NCI-H345 treated with DMSO at 0.1 percent for 48 hours (cell line): ENCODE results near the gene FARS2.

ENCODE experiments used
- DNase-seq: peaks from one replicate; lab custom pipeline; 2025; ENCODE audit not compliant: unreplicated experiment; lab: John Stamatoyannopoulos, UW

Gene FARS2

GRCh38 chr6:5416250-5416649 lies 154.9 kb downstream of the FARS2 start:
- DNase-seq = no peak

GRCh38 chr6:5422321-5422915 lies 161.1 kb downstream of the FARS2 start:
- DNase-seq = no peak

- no peak for DNase-seq
Observed at GRCh38 chr6:5423251-5423650, 161.9 kb downstream of the FARS2 start.

- no peak for DNase-seq
Observed at GRCh38 chr6:5424726-5425125, 163.4 kb downstream of the FARS2 start.

- DNase-seq = no peak
Observed at GRCh38 chr6:5425267-5425666, 164.0 kb downstream of the FARS2 start.

- DNase-seq = no peak
Observed at GRCh38 chr6:5425797-5426196, 164.5 kb downstream of the FARS2 start.

GRCh38 chr6:5427586-5427985 lies 166.3 kb downstream of the FARS2 start:
- DNase-seq = no peak

- DNase-seq = no peak
Observed at GRCh38 chr6:5433324-5433723, 172.0 kb downstream of the FARS2 start.

GRCh38 chr6:5435449-5435848 lies 174.1 kb downstream of the FARS2 start:
- no peak for DNase-seq

- DNase-seq = no peak
Observed at GRCh38 chr6:5438922-5439584, 177.7 kb downstream of the FARS2 start.

GRCh38 chr6:5439749-5440148 lies 178.4 kb downstream of the FARS2 start:
- no peak for DNase-seq

- DNase-seq = no peak
Observed at GRCh38 chr6:5442319-5442718, 181.0 kb downstream of the FARS2 start.

- DNase-seq = no peak
Observed at GRCh38 chr6:5442916-5443315, 181.6 kb downstream of the FARS2 start.

- no peak for DNase-seq
Observed at GRCh38 chr6:5443491-5443890, 182.2 kb downstream of the FARS2 start.

- no peak for DNase-seq
Observed at GRCh38 chr6:5446362-5447075, 185.2 kb downstream of the FARS2 start.

- no peak for DNase-seq
Observed at GRCh38 chr6:5447921-5448320, 186.6 kb downstream of the FARS2 start.

- DNase-seq = no peak
Observed at GRCh38 chr6:5450073-5450472, 188.8 kb downstream of the FARS2 start.

GRCh38 chr6:5453546-5453945 lies 192.2 kb downstream of the FARS2 start:
- no peak for DNase-seq

- no peak for DNase-seq
Observed at GRCh38 chr6:5455142-5455541, 193.8 kb downstream of the FARS2 start.

GRCh38 chr6:5457041-5457440 lies 195.7 kb downstream of the FARS2 start:
- DNase-seq = no peak

GRCh38 chr6:5457983-5458683 lies 196.8 kb downstream of the FARS2 start:
- DNase-seq = no peak

- DNase-seq = no peak
Observed at GRCh38 chr6:5459346-5459745, 198.0 kb downstream of the FARS2 start.
